PC-3 (cell line): ENCODE data around the gene DDX54. TPM values are rescaled to one million over a fixed set of nuclear protein-coding genes. Genes with fewer than 3 reads are reported as not detected.

Source experiments
- ATAC-seq: fragments of 200-7000 bp; cut with Tn5 transposase; 2 replicates; pipeline ENCODE4 v1.9.1; 2020; ENCODE audit warnings: mild to moderate bottlenecking, moderate library complexity
- BruUV-seq: library from RNA; stranded (reverse); fragments of 400-500 nt; replicated peaks from 2 replicates; lab custom pipeline; 2021; lab: Mats Ljungman, UMichigan
- CTCF ChIA-PET: fragments of 300-600 bp; sonication (Branson Sonifier 250); formaldehyde crosslinking; loops from one replicate; lab custom pipeline; 2022; ENCODE audit warnings: antibody characterized with exemption; lab: Charles Lee
- POLR2A ChIA-PET: fragments of 300-600 bp; sonication (Branson Sonifier 250); formaldehyde crosslinking; loops from one replicate; lab custom pipeline; 2022; ENCODE audit warnings: antibody characterized with exemption; ENCODE audit not compliant: unreplicated experiment; lab: Charles Lee
- DNase-seq: peaks from one replicate; pipeline ENCODE4 v3.0.0-alpha.2; 2015
- H2AFZ ChIP-seq: fragments of 300-600 bp; sonication (generic); 2 replicates; pipeline ENCODE4 v1.6.0; 2016; ENCODE audit warnings: antibody characterized with exemption, low read length
- H3F3A ChIP-seq: fragments of 300-600 bp; sonication (generic); one replicate; pipeline ENCODE4 v1.6.0; 2017; ENCODE audit warnings: antibody characterized with exemption, low read length, control low read depth, mild to moderate bottlenecking; ENCODE audit not compliant: unreplicated experiment
- H3K27ac ChIP-seq: fragments of 300-600 bp; sonication (generic); 2 replicates; pipeline ENCODE4 v1.5.1; 2016; ENCODE audit warnings: mild to moderate bottlenecking, low read length
- H3K27me3 ChIP-seq: fragments of 300-600 bp; sonication (generic); 2 replicates; pipeline ENCODE4 v1.6.1; 2016; ENCODE audit warnings: low read length, mixed read lengths
- H3K36me3 ChIP-seq: fragments of 300-600 bp; sonication (generic); 2 replicates; pipeline ENCODE4 v1.6.1; 2016; ENCODE audit warnings: low read depth, mixed run types, low read length, mixed read lengths
- H3K4me1 ChIP-seq: fragments of 300-600 bp; sonication (generic); 2 replicates; pipeline ENCODE4 v1.5.1; 2016; ENCODE audit warnings: low read length; ENCODE audit not compliant: insufficient read depth
- H3K4me2 ChIP-seq: fragments of 300-600 bp; sonication (generic); 2 replicates; pipeline ENCODE4 v1.6.0; 2016; ENCODE audit warnings: low read length
- H3K4me3 ChIP-seq: fragments of 300-600 bp; sonication (generic); 2 replicates; pipeline ENCODE4 v1.5.1; 2016; ENCODE audit warnings: mild to moderate bottlenecking, low read length, mixed read lengths
- H3K79me2 ChIP-seq: fragments of 300-600 bp; sonication (generic); 2 replicates; pipeline ENCODE4 v1.6.1; 2017; ENCODE audit warnings: low read length, mixed read lengths
- H3K9ac ChIP-seq: fragments of 300-600 bp; sonication (generic); 2 replicates; pipeline ENCODE4 v1.6.0; 2016; ENCODE audit warnings: mild to moderate bottlenecking, low read length
- H3K9me2 ChIP-seq: fragments of 300-600 bp; sonication (generic); replicated peaks from 2 replicates; pipeline ENCODE4 v1.6.1; 2016; ENCODE audit warnings: mixed run types, low read length, mixed read lengths
- H3K9me3 ChIP-seq: fragments of 300-600 bp; sonication (generic); 2 replicates; pipeline ENCODE4 v1.6.1; 2016; ENCODE audit warnings: low read length, mixed read lengths
- H4K20me1 ChIP-seq: fragments of 300-600 bp; sonication (generic); 2 replicates; pipeline ENCODE4 v1.6.1; 2016; ENCODE audit warnings: low read length, mixed read lengths
- EZH2 ChIP-seq: fragments of 300-600 bp; sonication (generic); IDR thresholded peaks from one replicate; pipeline ENCODE4 v1.6.1; 2017; ENCODE audit warnings: antibody characterized with exemption, mild to moderate bottlenecking, low read length; ENCODE audit not compliant: unreplicated experiment
- EZH2phosphoT487 ChIP-seq: fragments of 300-600 bp; sonication (generic); IDR thresholded peaks from 2 replicates; pipeline ENCODE4 v1.6.1; 2018; ENCODE audit warnings: mild to moderate bottlenecking, antibody characterized with exemption, low read length, borderline replicate concordance
- intact Hi-C: fragments of 100-400 bp; cut with micrococcal nuclease; formaldehyde crosslinking; loops from 2 replicates; pipeline ENCODE4 v1.9.0; 2023
- total RNA-seq: library from RNA; depleted of rRNA; stranded (reverse); fragments of >200 nt; gene quantifications from 2 replicates; pipeline ENCODE4 v1.2.3, GENCODE V29; 2014
- TF ChIP-seq, protein P1 (sequence below): fragments of 300-600 bp; sonication (generic); conservative IDR thresholded peaks from 2 replicates; pipeline ENCODE4 v1.5.1; 2017; ENCODE audit warnings: antibody characterized with exemption, low read depth, mild to moderate bottlenecking, low read length

Gene DDX54
- total RNA-seq, 1 experiment from 2014 or later: 158 TPM

DNA sequence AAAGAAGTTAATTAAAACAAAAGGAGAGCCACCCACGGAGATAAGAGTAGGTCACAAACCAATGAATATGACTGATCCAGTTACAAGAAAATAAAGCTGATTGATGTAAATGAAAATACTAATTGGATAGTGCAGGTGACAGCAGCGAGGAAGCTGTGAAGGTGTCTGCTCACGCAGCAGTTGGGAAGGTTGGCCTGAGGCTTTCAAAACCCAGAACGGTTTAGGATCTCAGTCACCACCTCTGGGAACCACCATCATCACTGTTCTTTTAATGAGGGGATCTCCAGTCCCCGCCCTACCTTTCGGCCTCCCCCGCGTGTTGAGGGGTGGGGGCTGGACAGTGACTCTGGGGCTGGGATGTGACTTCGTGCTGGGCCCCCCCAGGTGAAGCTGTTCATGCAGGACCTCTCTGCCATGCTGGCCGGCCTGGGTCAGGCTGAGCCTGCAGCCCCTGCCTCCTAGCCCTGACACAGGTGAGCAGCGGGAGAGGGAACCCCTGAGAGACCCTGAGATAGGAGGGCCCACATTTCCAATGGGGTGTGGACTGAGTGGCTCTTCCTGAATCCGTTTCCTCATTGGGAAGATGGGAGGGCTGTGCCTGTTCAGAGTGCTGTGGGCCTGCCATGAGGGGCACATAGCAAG, 27.9 kb downstream of the DDX54 start:
- H3K4me2 ChIP-seq: no peak overlapping the region
- H2AFZ ChIP-seq: no peak overlapping the region
- TF ChIP-seq, protein P1, sequence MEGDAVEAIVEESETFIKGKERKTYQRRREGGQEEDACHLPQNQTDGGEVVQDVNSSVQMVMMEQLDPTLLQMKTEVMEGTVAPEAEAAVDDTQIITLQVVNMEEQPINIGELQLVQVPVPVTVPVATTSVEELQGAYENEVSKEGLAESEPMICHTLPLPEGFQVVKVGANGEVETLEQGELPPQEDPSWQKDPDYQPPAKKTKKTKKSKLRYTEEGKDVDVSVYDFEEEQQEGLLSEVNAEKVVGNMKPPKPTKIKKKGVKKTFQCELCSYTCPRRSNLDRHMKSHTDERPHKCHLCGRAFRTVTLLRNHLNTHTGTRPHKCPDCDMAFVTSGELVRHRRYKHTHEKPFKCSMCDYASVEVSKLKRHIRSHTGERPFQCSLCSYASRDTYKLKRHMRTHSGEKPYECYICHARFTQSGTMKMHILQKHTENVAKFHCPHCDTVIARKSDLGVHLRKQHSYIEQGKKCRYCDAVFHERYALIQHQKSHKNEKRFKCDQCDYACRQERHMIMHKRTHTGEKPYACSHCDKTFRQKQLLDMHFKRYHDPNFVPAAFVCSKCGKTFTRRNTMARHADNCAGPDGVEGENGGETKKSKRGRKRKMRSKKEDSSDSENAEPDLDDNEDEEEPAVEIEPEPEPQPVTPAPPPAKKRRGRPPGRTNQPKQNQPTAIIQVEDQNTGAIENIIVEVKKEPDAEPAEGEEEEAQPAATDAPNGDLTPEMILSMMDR: no peak
- TF ChIP-seq EZH2phosphoT487 (no peak), EZH2 (no peak)
- H3K27me3 ChIP-seq: no peaks in the 10 kb centered on the region
- no peak overlapping the region for H3K27ac ChIP-seq
- no peaks in the 10 kb centered on the region for H3K9me3 ChIP-seq
- H3K9me2 ChIP-seq: no peaks in the 10 kb centered on the region
- peaks cover 10% of the 10 kb centered on the region for H3K4me1 ChIP-seq
- H3K4me3 ChIP-seq: no peak overlapping the region
- H3F3A ChIP-seq: no peaks in the 10 kb centered on the region
- no peaks in the 10 kb centered on the region for H3K79me2 ChIP-seq
- intact Hi-C loops: loop anchor here (10.0 kb wide), 1 partner anchor 63 kb away; no protein-coding TSS in a partner anchor
- no TSS peak for BruUV-seq
- POLR2A ChIA-PET: interaction anchor here (0.6 kb wide), 1 partner anchor 10 kb away, joined by 3 read pairs; no protein-coding TSS in a partner anchor
- DNase-seq: no peak
- H3K36me3 ChIP-seq: peaks cover 44% of the 10 kb centered on the region
- no peak for ATAC-seq
- H3K9ac ChIP-seq: no peak overlapping the region
- CTCF ChIA-PET: no interaction called here
- H4K20me1 ChIP-seq: peaks cover 8% of the 10 kb centered on the region; the same call in 1 of the 2 replicates

DNA sequence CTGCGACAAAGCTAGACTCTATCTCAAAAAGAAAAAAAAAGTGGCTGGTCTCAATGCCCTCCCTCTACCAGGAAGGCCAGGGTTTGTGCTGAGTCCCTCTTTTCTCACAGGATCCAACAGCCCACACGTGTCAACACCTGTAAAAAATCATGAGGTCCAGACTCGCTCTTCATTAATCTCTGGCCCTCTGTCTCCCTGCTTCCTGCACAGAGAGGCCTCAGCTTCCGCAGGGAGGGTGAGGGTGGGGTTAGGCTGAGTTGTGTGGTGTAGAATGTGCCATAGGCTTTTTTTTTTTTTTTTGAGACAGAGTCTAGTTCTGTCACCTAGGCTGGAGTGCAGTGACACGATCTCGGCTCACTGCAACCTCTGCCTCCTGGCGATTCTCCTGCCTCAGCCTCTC, 29.6 kb downstream of the DDX54 start:
- H3K79me2 ChIP-seq: no peaks in the 10 kb centered on the region
- no peaks in the 10 kb centered on the region for H3K9me3 ChIP-seq
- no peak overlapping the region for H3K4me3 ChIP-seq
- H3F3A ChIP-seq: no peaks in the 10 kb centered on the region
- H3K27me3 ChIP-seq: no peaks in the 10 kb centered on the region
- H3K4me1 ChIP-seq: peaks cover 7% of the 10 kb centered on the region; the same call in 1 of the 2 replicates
- ATAC-seq (no peak), DNase-seq (no peak)
- POLR2A ChIA-PET: no interaction called here
- no peaks in the 10 kb centered on the region for H3K9me2 ChIP-seq
- H3K9ac ChIP-seq: no peak overlapping the region
- TF ChIP-seq EZH2 (no peak), EZH2phosphoT487 (no peak)
- TF ChIP-seq, protein P1: no peak
- no peak overlapping the region for H3K27ac ChIP-seq
- H3K36me3 ChIP-seq: peaks cover 31% of the 10 kb centered on the region
- CTCF ChIA-PET: no interaction called here
- intact Hi-C loops: loop anchor here (10.0 kb wide), 1 partner anchor 61 kb away; no protein-coding TSS in a partner anchor
- no TSS peak for BruUV-seq
- no peak overlapping the region for H2AFZ ChIP-seq
- peaks cover 4% of the 10 kb centered on the region; the same call in 1 of the 2 replicates for H4K20me1 ChIP-seq
- no peak overlapping the region for H3K4me2 ChIP-seq

DNA sequence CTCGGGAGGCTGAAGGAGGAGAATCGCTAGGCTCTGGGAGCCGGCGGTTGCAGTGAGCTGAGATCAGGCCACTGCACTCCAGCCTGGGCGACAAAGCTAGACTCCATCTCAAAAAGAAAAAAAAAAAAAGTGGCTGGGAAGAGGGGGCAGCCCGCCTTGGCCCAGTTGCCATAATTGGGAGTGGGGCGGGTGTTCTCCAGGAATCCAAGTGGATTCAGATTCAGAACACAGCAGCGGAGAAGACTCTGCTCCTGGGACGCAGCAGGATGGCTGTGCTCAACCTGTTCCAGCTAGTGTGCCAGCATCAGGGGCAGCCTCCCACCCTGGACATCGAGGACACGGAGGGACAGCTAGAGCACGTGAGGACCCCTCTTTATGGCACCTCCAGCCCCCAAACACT, 30.2 kb downstream of the DDX54 start:
- BruUV-seq: no TSS peak
- Histone ChIP-seq H3K79me2 (no peaks in the 10 kb centered on the region), H3K36me3 (peaks cover 26% of the 10 kb centered on the region; the same call in 1 of the 2 replicates), H3K4me1 (peaks cover 7% of the 10 kb centered on the region; the same call in 1 of the 2 replicates), H3K4me2 (no peak overlapping the region), H3K27me3 (no peaks in the 10 kb centered on the region), H3K9me2 (no peaks in the 10 kb centered on the region), H3K27ac (no peak overlapping the region), H3K9ac (no peak overlapping the region), H4K20me1 (no peaks in the 10 kb centered on the region), H3K4me3 (no peak overlapping the region), H3K9me3 (no peaks in the 10 kb centered on the region), H3F3A (no peaks in the 10 kb centered on the region), H2AFZ (no peak overlapping the region)
- intact Hi-C loops: loop anchor here (10.0 kb wide), 1 partner anchor 60 kb away; no protein-coding TSS in a partner anchor
- ChIA-PET POLR2A (no interaction called here), CTCF (no interaction called here)
- TF ChIP-seq EZH2phosphoT487: no peak
- DNase-seq: no peak
- no peak for ATAC-seq
